ENCODE measurements around the gene MICALL2.
A peak's percentile ranks its signal among the peaks of the same experiment; 100 is the strongest.

The MICALL2 gene

GRCh38 chr7:1493129-1493528, 33.9 kb upstream of the MICALL2 start:
- DNase-seq (ENCODE audit: low read depth in 2 of 2) = no peak

DNA sequence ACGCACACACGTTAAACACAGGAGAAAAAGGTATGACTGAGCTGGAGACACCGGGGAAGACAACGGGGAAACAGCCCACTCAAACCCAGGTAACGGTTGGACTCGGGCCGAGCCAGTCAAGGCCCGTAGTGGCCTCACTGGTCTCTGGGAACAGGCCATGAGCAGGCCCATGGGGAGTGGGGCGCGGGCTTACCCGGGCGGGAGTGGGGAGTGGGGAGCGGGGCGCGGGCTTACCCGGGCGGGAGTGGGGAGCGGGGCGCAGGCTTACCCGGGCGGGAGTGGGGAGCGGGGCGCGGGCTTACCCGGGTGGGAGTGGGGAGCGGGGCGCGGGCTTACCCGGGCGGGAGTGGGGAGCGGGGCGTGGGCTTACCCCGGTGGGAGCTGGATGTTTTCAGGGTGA, 33.4 kb upstream of the MICALL2 start:
- no peak for DNase-seq (ENCODE audit: low read depth in 2 of 2)

GRCh38 chr7:1492221-1492620, 33.0 kb upstream of the MICALL2 start:
- no peak for DNase-seq (ENCODE audit: low read depth in 2 of 2)

DNA sequence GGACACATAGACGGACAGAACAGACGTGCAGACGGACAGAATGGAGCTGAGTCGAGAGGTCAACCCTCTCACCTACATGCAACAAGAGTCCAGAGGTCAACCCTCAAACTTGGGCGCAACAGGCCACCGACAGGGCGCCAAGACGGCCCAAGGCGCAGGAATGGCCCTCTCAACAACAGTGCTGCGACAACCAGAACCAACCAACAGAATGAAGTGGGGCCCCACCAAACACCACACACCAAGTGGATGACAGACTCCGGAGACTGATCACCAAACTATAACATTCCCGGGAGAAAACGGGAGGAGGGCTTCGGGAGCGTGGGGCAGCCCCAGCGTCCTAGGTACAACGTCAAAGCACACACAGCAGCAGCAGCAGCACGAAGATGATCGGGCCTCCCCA, 31.6 kb upstream of the MICALL2 start:
- no peak for DNase-seq (ENCODE audit: low read depth in 2 of 2)

GRCh38 chr7:1489336-1489735, 30.1 kb upstream of the MICALL2 start:
- DNase-seq (ENCODE audit: low read depth in 2 of 2) = no peak

GRCh38 chr7:1488016-1488415, 28.7 kb upstream of the MICALL2 start:
- no peak for DNase-seq (ENCODE audit: low read depth in 2 of 2)

DNA sequence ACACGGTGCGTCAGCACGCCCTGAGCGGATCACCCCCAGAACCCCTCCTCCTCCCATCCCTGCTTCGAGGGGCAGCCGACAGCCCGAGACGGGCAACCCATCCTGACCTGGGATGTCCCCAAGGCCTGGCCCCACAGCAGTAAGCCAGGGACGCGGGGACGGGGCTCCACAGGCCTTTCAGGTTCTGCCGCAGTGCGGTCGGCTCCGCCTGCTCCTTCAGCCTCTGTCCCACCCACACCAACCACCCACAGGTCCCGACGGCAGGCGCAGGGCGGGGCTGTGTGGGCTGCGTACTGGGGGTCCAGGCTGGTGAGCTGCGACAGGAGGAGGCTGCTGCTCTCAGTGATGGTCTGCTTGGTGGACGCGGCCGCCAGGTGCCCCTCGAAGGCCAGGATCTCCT, 28.2 kb upstream of the MICALL2 start:
- no peak for DNase-seq (ENCODE audit: low read depth in 2 of 2)

DNA sequence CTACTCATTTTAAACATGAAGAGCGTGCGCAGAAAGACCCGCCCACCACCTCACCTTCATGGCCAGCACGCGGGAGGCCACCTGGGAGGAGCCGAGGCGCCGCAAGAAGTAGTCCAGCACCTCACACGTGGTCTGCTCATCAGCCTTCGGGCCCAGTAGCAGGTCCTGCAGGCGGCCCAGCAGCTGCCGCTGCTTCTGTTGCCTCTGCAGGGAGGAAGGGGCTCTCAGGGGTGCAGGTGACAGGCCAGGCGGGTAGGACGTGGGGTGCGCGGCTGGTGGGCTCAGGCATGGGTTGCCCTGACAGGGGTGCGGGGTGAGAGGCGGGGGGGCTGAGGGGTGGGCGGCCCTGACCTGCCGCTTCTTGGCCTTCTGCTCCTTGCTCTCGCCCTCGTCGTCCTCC, 27.3 kb upstream of the MICALL2 start:
- no peak for DNase-seq (ENCODE audit: low read depth in 2 of 2)

DNA sequence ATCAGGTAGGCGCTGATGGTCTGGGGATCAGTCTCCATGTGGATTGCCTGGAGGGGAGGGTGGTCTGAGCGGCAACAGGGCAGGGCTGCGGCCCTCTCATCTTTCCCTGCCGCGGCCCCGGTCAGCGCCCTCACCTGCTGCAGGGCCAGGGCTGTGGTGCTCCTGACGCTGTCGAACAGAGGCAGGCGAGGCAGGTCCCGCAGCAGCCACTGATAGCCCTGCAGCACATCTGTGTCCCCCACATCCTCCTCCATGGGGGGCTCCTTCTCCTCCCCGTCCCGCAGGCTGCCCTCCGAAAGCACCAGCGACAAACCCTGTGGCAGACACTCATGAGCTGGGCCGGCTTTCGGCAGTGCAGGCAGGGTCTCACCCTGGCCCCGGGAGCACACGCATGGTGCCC, 25.9 kb upstream of the MICALL2 start:
- no peak for DNase-seq (ENCODE audit: low read depth in 2 of 2)

GRCh38 chr7:1484569-1484968, 25.3 kb upstream of the MICALL2 start:
- DNase-seq (ENCODE audit: low read depth in 2 of 2) = no peak

- no peak for DNase-seq (ENCODE audit: low read depth in 2 of 2)
Measured at GRCh38 chr7:1483536-1484505, 24.6 kb upstream of the MICALL2 start.

GRCh38 chr7:1483079-1483478, 23.8 kb upstream of the MICALL2 start:
- DNase-seq (ENCODE audit: low read depth in 2 of 2) = no peak

- DNase-seq (ENCODE audit: low read depth in 2 of 2) = no peak
Measured at GRCh38 chr7:1481300-1481699, 22.0 kb upstream of the MICALL2 start.

GRCh38 chr7:1480670-1481069, 21.4 kb upstream of the MICALL2 start:
- no peak for DNase-seq (ENCODE audit: low read depth in 2 of 2)

DNA sequence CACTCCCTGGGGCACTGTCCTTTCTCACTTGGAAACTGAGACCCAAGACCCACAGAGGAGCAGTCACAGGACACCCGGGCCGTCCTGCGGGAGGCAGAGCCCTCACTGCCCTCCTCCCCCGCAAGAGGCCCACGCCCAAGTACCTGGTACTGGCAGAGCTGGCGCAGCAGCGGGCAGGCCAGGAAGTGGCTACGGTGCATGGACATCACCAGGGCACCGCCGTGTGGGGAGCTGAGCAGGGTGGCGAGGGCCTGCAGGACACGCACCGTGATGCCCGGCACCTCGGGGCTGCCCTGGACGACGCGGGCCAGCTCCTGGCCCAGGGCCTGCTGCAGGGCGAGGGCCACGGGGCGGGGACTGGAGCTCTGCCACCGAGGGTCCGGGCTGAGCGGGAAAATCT, 20.0 kb upstream of the MICALL2 start:
- no peak for DNase-seq (ENCODE audit: low read depth in 2 of 2)

DNA sequence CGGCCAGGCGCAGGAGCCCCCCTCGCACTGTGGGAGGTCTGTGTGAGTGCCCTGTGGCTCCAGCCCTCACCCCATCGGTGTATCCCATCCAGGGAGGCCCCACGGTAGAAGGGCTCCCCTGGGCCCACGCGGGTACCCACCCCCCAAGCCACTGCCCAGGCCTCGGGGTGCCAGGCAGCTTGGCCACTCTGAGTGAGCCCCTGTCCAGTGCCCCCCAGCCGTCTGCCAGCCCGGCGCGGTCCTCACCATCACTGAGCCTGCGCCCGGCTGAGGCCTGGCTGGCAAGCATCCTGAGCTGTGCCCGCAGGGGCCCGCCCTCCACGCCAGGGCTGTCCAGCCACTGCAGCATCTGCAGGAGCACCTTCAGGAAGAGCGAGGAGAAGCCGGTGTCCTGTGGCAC, 19.2 kb upstream of the MICALL2 start:
- no peak for DNase-seq (ENCODE audit: low read depth in 2 of 2)

- DNase-seq (ENCODE audit: low read depth in 2 of 2) = no peak
Measured at GRCh38 chr7:1476859-1477258, 17.6 kb upstream of the MICALL2 start.

DNA sequence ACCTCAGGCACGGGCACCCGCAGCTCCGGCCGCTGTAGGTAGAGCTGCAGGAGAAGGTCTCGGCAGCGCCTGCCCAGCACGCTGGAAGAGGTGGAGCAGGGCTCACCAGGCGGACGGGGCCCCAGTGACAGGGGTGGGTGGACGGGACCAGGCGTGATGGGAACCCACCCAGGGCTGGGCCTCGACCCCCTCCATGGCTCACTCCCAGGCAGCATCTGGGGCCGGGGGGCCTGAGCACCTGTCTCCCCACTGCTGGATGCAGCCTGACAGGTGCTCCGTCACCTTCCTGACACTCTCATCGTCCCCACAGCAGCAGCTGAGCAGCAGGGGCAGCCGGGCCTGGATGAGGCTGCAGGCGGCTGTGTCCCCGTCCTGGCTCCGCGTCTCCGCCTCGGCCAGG, 16.7 kb upstream of the MICALL2 start:
- no peak for DNase-seq (ENCODE audit: low read depth in 2 of 2)

- DNase-seq (ENCODE audit: low read depth in 2 of 2) = no peak
Measured at GRCh38 chr7:1475393-1475792, 16.1 kb upstream of the MICALL2 start.

GRCh38 chr7:1474736-1475135, 15.5 kb upstream of the MICALL2 start:
- no peak for DNase-seq (ENCODE audit: low read depth in 2 of 2)

DNA sequence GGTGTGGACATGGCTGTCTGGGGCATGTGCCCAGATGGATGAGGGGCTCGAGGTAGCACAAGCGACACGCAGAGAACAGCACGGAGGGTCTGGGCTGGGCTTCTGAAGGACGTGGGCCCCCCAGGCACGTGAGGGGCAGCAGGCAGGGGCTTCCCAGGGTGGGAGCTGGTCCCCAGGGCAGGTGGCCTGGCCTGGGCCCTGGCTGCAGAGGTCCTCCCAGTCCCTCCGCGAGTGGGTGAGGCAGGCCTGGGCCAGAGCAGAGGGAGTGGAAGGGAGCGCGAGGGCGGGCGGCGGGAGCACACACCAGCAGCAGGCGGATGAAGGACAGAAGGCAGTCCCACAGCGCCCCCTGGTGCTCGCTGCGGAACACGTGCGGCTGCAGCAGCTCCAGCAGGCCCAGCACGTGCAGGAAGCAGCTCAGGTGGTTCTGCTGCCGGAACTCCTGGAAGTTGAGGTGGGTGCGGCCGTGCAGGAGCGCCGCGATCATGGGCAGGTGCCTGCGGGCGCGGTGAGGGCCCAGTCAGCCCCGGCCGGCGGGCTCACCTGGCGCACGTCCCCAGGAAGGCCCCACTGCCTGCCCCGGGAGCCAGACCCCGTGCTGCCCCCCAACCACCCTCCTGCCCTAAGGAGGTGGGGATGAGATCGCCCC, 14.7 kb upstream of the MICALL2 start:
- peak; percentile 85 to 86 for DNase-seq (ENCODE audit: low read depth in 2 of 2)

DNA sequence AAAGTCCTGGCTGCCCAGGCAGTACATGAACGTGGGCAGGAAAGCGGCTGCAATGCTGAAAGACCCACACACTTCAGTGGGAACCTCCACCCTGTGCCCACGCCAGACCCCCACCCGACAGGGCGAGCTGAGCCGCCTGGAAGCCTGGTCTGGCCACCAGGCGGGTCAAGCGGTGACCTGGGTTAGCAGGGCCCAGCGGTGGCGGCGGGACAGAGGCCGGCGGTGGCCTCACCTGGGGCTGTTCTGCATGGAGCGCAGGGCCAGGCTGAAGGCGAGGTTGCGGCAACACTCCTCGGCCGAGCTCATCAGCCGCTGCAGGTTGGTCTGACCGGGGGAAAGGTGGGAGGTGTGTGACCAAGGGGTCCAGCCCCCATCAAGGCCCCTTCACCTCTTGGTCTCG, 11.6 kb upstream of the MICALL2 start:
- DNase-seq (ENCODE audit: low read depth in 2 of 2) = no peak

DNA sequence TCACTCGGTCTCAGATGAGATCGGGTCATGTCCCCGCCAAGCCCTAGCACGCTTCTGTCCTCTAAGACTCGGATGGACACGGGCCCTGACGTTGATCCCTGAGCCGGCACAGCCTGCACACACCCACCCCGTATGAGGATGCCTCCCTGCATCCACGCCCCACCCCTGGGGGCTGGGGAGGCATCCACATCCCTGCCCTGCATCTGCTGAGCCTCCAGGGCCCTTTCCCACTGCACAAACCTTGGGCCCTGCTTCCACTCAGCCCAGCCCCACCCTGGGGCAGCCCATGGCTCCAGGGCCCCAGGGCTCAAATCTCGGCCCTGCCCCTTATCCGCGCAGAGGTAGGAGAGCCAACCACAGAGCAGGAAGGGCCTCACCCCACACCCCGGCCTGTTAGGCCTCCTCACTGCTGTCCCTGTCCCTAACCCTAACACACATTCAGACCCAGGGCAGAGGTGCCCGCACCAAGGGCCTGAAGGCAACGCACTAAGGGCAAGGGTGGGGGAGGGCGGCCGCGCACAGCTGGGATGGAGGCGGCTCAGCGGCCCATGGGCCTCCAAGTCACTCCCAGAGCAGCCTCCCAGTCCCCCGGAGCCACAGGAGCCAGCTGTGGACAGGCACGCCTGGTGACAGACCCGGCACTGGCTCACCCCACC, 9.5 kb upstream of the MICALL2 start:
- no peak for DNase-seq (ENCODE audit: low read depth in 2 of 2)

All from activated CD4-positive, alpha-beta T cell treated with anti-CD3 and anti-CD28 coated beads for 24 hours (primary cell).